Activated naive CD8-positive, alpha-beta T cell (primary cell): Measurements from ENCODE around the gene FAM237B.

ENCODE experiments used
- H3K27ac Mint-ChIP-seq: one replicate; pipeline ENCODE4 v1.8.0; 2021; ENCODE audit warnings: mixed read lengths
- H3K27me3 Mint-ChIP-seq: one replicate; pipeline ENCODE4 v1.8.0; 2021; ENCODE audit warnings: mixed read lengths
- H3K36me3 Mint-ChIP-seq: one replicate; pipeline ENCODE4 v1.8.0; 2021; ENCODE audit warnings: mixed read lengths
- H3K4me1 Mint-ChIP-seq: one replicate; pipeline ENCODE4 v1.8.0; 2021; ENCODE audit warnings: low read depth, mixed read lengths
- H3K4me3 Mint-ChIP-seq: one replicate; pipeline ENCODE4 v1.8.0; 2021; ENCODE audit warnings: mild to moderate bottlenecking, mixed read lengths
- H3K9me3 Mint-ChIP-seq: one replicate; pipeline ENCODE4 v1.8.0; 2021; ENCODE audit warnings: low read depth, mixed read lengths

The FAM237B gene

GRCh38 chr7:90320014-90320413 is 1.1 kb downstream of the FAM237B start:
- H3K9me3 Mint-ChIP-seq: no peaks in the 10 kb centered on the region
- peaks cover 11% of the 10 kb centered on the region for H3K4me1 Mint-ChIP-seq
- peak overlapping the region; percentile 64 for H3K4me3 Mint-ChIP-seq
- no peak overlapping the region for H3K27ac Mint-ChIP-seq
- no peaks in the 10 kb centered on the region for H3K36me3 Mint-ChIP-seq
- H3K27me3 Mint-ChIP-seq: peaks cover 42% of the 10 kb centered on the region

- Mint-ChIP-seq H3K4me3 (no peak overlapping the region), H3K27me3 (peaks cover 12% of the 10 kb centered on the region), H3K36me3 (no peaks in the 10 kb centered on the region), H3K4me1 (no peaks in the 10 kb centered on the region), H3K9me3 (no peaks in the 10 kb centered on the region), H3K27ac (no peak overlapping the region)
These were observed 7.2 kb downstream of the FAM237B start for GRCh38 chr7:90313907-90314306.

DNA sequence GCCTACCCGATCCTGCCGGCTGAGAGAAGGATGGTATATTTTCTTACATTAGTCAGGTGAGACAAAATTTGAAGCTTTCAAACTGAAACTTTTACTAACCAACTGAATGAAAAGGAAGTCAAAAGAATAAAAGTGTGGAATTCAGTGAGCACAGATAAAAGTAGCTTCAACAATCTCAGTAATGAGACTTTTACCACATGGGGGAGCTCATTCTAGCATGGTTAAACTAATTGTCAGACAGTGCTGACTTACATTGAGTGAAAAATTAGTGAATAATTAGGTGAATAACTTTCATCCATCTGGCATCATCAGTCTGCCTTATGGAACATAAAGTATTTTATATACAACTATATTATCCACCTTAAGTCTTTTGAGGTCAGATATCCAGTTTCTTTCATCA is 8.4 kb downstream of the FAM237B start:
- H3K4me3 Mint-ChIP-seq: no peak overlapping the region
- H3K27ac Mint-ChIP-seq: no peak overlapping the region

DNA sequence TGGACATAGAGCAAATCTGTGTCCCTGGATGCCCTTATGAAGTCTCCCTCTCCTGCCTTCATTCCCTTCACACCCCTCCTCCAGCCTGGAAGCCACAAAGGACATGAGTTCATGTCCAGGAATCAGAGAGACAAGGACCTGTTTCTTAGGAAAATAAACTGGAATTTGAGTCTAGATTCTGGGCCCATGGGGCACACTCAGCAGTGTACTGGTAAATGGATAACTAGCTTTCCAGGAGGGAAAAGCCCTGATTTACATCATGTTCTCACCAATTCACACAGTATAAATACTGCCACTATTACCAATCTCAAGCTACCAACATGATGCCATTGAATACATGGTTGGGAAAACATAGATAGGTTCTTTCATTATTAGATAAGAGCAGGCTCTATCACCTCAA is 9.9 kb downstream of the FAM237B start:
- Mint-ChIP-seq H3K9me3 (no peaks in the 10 kb centered on the region), H3K4me1 (no peaks in the 10 kb centered on the region), H3K36me3 (no peaks in the 10 kb centered on the region), H3K4me3 (no peak overlapping the region), H3K27me3 (peaks cover 3% of the 10 kb centered on the region), H3K27ac (no peak overlapping the region)

More for the DNA sequence above, 8.4 kb downstream of the FAM237B start:
- H3K4me1 Mint-ChIP-seq: no peaks in the 10 kb centered on the region
- no peaks in the 10 kb centered on the region for H3K9me3 Mint-ChIP-seq
- peaks cover 8% of the 10 kb centered on the region for H3K27me3 Mint-ChIP-seq
- H3K36me3 Mint-ChIP-seq: no peaks in the 10 kb centered on the region

- no peaks in the 10 kb centered on the region for H3K36me3 Mint-ChIP-seq
- H3K4me1 Mint-ChIP-seq: no peaks in the 10 kb centered on the region
- H3K4me3 Mint-ChIP-seq: no peak overlapping the region
- no peak overlapping the region for H3K27ac Mint-ChIP-seq
- H3K9me3 Mint-ChIP-seq: no peaks in the 10 kb centered on the region
- H3K27me3 Mint-ChIP-seq: no peaks in the 10 kb centered on the region
These were observed 11.2 kb downstream of the FAM237B start for GRCh38 chr7:90309872-90310271.

DNA sequence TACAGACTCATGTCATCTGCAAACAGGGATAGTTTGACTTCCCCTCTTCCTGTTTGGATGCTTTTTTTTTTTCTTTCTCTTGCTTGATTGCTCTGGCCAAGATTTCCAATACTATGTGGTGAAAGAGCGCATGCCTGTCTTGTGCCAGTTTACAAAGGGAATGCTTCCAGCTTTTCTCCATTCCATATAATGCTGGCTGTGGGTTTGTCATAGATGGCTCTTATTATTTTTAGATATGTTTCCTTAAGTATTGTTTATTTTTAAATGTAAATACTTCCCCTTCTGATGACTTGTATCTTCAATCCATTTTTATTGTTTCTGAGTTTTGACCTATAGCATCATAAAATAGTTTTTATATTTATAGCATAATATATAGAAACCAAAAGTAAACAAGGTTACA is 17.9 kb downstream of the FAM237B start:
- H3K27me3 Mint-ChIP-seq: peaks cover 3% of the 10 kb centered on the region
- H3K36me3 Mint-ChIP-seq: no peaks in the 10 kb centered on the region
- H3K4me1 Mint-ChIP-seq: no peaks in the 10 kb centered on the region
- H3K9me3 Mint-ChIP-seq: no peaks in the 10 kb centered on the region
- H3K27ac Mint-ChIP-seq: no peak overlapping the region
- H3K4me3 Mint-ChIP-seq: no peak overlapping the region

DNA sequence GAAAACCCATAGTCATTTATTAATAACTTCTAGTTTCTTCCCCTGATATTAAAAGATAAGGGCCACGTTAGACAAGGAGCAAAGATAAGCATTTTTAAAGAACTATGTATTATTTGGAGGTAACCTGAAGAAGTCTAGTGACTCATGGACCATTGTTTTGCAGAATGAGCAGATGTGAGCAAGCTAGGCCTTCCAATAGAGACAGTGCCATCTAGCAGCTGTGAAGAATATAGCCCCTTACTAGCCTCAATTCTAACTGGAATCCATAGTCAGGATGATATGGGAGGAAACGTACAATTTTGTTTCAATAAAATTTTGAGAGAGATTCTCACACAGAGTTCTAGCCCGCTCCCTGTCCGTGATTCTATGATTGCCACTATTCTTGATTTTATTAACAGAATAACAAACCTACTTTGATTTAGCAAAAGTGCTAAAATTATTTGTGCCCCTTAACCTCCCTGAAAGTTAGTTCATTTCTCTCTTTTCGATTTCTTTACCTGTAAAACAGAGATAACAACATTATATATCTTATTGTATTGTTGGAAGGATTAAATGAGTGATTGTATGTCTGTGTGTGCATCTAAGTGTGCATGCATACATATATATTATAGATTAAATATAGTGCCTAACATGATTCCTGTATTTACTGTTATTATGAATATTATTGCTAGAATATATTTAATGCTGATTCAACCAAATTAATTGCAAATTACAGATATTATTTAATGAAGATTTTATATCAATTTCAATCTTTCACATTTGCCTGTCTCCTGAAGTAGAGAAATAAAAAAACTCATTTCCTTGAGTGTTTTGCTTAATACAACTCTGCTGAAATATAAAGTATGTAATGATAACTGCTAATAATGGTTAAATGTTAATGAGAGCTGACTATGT is 22.7 kb downstream of the FAM237B start:
- Mint-ChIP-seq H3K36me3 (peaks cover under 1% of the 10 kb centered on the region), H3K4me1 (no peaks in the 10 kb centered on the region), H3K9me3 (no peaks in the 10 kb centered on the region), H3K4me3 (no peak overlapping the region), H3K27me3 (peaks cover 2% of the 10 kb centered on the region), H3K27ac (no peak overlapping the region)

- H3K27ac Mint-ChIP-seq: no peak overlapping the region
- no peaks in the 10 kb centered on the region for H3K4me1 Mint-ChIP-seq
- H3K9me3 Mint-ChIP-seq: no peaks in the 10 kb centered on the region
- peaks cover 3% of the 10 kb centered on the region for H3K27me3 Mint-ChIP-seq
- H3K36me3 Mint-ChIP-seq: peaks cover 3% of the 10 kb centered on the region
- H3K4me3 Mint-ChIP-seq: no peak overlapping the region
These were observed 30.6 kb downstream of the FAM237B start for GRCh38 chr7:90290244-90291113.

GRCh38 chr7:90288154-90288553 is 33.0 kb downstream of the FAM237B start:
- Mint-ChIP-seq H3K9me3 (no peaks in the 10 kb centered on the region), H3K4me3 (no peak overlapping the region), H3K36me3 (peaks cover under 1% of the 10 kb centered on the region), H3K4me1 (no peaks in the 10 kb centered on the region), H3K27ac (no peak overlapping the region), H3K27me3 (no peaks in the 10 kb centered on the region)

DNA sequence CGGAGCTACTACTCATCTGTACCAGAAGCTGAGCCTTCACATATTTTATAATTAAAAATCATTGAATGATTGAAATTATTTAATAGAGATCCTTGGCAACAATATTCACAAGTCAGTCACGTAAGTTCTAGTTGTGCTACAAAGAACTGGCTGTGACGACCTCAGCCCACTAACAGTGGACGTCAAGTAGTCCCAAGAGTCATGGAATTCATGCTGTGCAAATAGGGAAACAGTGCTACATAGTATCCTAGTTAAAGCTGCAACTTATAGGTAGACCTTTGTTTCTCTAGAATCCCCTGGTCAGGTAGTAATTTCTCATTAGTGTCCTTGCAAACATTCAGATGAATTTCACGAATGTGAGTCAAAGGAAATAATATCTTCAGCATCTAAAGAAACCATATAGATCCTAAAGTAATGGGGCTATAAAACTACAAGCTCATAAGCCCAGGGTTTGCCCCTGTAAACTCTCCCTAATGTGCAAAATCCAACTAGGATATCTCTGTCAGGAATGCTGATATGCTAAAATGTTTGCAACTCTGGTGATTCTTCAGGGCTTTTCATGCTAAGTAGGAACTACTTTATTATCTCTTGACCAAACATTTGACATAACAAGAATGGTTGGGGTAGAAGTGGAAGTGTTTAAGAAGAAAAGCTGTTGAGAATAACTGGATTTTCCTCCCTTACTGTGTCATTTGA is 44.9 kb downstream of the FAM237B start:
- no peak overlapping the region for H3K4me3 Mint-ChIP-seq
- H3K4me1 Mint-ChIP-seq: no peaks in the 10 kb centered on the region
- H3K27me3 Mint-ChIP-seq: peaks cover 3% of the 10 kb centered on the region
- H3K36me3 Mint-ChIP-seq: no peaks in the 10 kb centered on the region
- H3K27ac Mint-ChIP-seq: no peak overlapping the region
- H3K9me3 Mint-ChIP-seq: no peaks in the 10 kb centered on the region

DNA sequence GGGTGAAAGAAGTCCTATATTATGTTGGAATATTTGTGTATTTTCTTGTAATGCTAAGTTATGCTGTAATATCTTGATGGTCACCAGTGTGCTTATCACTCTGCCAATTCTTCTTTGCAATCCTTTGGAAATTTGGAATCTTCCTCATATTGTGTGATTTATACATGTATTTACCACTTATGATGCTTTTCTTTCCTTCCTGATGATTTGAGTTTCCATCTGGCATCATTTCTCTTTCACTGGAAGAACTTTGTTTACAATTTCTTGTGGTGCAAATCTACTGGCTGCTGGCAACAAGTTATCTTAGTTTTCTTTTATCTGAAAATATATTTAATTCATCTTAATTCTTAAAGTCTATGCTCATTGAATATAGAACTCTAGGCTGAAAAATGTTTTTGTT is 46.9 kb downstream of the FAM237B start:
- Mint-ChIP-seq H3K4me3 (no peak overlapping the region), H3K4me1 (no peaks in the 10 kb centered on the region), H3K36me3 (no peaks in the 10 kb centered on the region), H3K27me3 (peaks cover 4% of the 10 kb centered on the region), H3K27ac (no peak overlapping the region), H3K9me3 (no peaks in the 10 kb centered on the region)

GRCh38 chr7:90272242-90272641 is 48.9 kb downstream of the FAM237B start:
- Mint-ChIP-seq H3K4me1 (no peaks in the 10 kb centered on the region), H3K36me3 (no peaks in the 10 kb centered on the region), H3K27me3 (peaks cover 4% of the 10 kb centered on the region)

GRCh38 chr7:90271753-90272152 is 49.4 kb downstream of the FAM237B start:
- no peaks in the 10 kb centered on the region for H3K36me3 Mint-ChIP-seq
- H3K4me3 Mint-ChIP-seq: no peak overlapping the region
- no peak overlapping the region for H3K27ac Mint-ChIP-seq
- H3K9me3 Mint-ChIP-seq: no peaks in the 10 kb centered on the region
- H3K4me1 Mint-ChIP-seq: no peaks in the 10 kb centered on the region
- peaks cover 4% of the 10 kb centered on the region for H3K27me3 Mint-ChIP-seq

More at GRCh38 chr7:90272242-90272641, 48.9 kb downstream of the FAM237B start:
- Mint-ChIP-seq H3K4me3 (no peak overlapping the region), H3K9me3 (no peaks in the 10 kb centered on the region), H3K27ac (no peak overlapping the region)

GRCh38 chr7:90270431-90271178 is 50.5 kb downstream of the FAM237B start:
- Mint-ChIP-seq H3K9me3 (no peaks in the 10 kb centered on the region), H3K4me3 (no peak overlapping the region), H3K27ac (no peak overlapping the region), H3K4me1 (no peaks in the 10 kb centered on the region), H3K36me3 (no peaks in the 10 kb centered on the region), H3K27me3 (peaks cover 6% of the 10 kb centered on the region)
